SH-SY5Y (cell line): ENCODE data around the gene AQP5.

Experiments used
- GATA2 ChIP-seq: IDR thresholded peaks from 2 replicates; pipeline ENCODE4 v1.6.1; 2011; ENCODE audit warnings: mild to moderate bottlenecking, low read depth, low read length
- GATA3 ChIP-seq: IDR thresholded peaks from 2 replicates; pipeline ENCODE4 v1.6.1; 2011; ENCODE audit warnings: low read depth, mild to moderate bottlenecking, low read length, moderate library complexity

DNA sequence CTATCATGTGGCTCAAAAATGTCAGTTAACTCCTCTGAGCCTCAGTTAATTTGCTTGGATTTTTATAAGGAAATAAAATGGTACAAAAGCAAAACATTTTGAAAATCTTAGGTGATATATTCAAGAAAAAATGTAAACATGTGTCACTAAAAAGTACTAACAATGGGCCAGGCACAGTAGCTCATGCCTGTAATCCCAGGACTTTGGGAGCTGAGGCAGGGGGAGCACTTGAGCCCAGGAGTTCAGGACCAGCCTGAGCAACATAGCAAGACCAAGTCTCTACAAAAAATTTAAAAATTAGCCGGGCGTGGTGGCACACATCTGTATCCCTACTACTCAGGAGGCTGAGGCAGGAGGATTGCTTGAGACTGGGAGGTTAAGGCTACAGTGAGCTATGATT is 36.8 kb downstream of the AQP5 start:
- TF ChIP-seq GATA2 (no peak), GATA3 (no peak)
